Adipocyte (in vitro differentiated cells): ENCODE data around the gene P3H1.
"Not testable (repeated sequence)": the region's sequence is repeated elsewhere in the genome, so short reads cannot be mapped to it uniquely, and the experiment has no call there.

Experiments used
- DNase-seq: peaks from one replicate; pipeline ENCODE4 v3.0.0-alpha.2; 2015; ENCODE audit warnings: low read depth
- H3K27me3 ChIP-seq: replicated peaks from 2 replicates; pipeline ENCODE4 v1.7.0; 2013; ENCODE audit warnings: mild to moderate bottlenecking, low read length, moderate library complexity; ENCODE audit not compliant: control insufficient read depth, insufficient read depth
- H3K36me3 ChIP-seq: 2 replicates; pipeline ENCODE4 v1.7.0; 2013; ENCODE audit warnings: low read length, mild to moderate bottlenecking, moderate library complexity; ENCODE audit not compliant: control insufficient read depth, insufficient read depth, severe bottlenecking
- H3K4me1 ChIP-seq: 2 replicates; pipeline ENCODE4 v1.7.0; 2013; ENCODE audit warnings: mild to moderate bottlenecking, low read length, moderate library complexity; ENCODE audit not compliant: control insufficient read depth, insufficient read depth
- H3K4me3 ChIP-seq: 2 replicates; pipeline ENCODE4 v1.7.0; 2013; ENCODE audit warnings: mild to moderate bottlenecking, low read length, moderate library complexity
- H3K9ac ChIP-seq: 2 replicates; pipeline ENCODE4 v1.7.0; 2013; ENCODE audit warnings: mild to moderate bottlenecking, low read length, moderate library complexity
- H3K9me3 ChIP-seq: 2 replicates; pipeline ENCODE4 v1.7.0; 2013; ENCODE audit warnings: mild to moderate bottlenecking, low read length, moderate library complexity; ENCODE audit not compliant: control insufficient read depth

The P3H1 gene, protein sequence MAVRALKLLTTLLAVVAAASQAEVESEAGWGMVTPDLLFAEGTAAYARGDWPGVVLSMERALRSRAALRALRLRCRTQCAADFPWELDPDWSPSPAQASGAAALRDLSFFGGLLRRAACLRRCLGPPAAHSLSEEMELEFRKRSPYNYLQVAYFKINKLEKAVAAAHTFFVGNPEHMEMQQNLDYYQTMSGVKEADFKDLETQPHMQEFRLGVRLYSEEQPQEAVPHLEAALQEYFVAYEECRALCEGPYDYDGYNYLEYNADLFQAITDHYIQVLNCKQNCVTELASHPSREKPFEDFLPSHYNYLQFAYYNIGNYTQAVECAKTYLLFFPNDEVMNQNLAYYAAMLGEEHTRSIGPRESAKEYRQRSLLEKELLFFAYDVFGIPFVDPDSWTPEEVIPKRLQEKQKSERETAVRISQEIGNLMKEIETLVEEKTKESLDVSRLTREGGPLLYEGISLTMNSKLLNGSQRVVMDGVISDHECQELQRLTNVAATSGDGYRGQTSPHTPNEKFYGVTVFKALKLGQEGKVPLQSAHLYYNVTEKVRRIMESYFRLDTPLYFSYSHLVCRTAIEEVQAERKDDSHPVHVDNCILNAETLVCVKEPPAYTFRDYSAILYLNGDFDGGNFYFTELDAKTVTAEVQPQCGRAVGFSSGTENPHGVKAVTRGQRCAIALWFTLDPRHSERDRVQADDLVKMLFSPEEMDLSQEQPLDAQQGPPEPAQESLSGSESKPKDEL

DNA sequence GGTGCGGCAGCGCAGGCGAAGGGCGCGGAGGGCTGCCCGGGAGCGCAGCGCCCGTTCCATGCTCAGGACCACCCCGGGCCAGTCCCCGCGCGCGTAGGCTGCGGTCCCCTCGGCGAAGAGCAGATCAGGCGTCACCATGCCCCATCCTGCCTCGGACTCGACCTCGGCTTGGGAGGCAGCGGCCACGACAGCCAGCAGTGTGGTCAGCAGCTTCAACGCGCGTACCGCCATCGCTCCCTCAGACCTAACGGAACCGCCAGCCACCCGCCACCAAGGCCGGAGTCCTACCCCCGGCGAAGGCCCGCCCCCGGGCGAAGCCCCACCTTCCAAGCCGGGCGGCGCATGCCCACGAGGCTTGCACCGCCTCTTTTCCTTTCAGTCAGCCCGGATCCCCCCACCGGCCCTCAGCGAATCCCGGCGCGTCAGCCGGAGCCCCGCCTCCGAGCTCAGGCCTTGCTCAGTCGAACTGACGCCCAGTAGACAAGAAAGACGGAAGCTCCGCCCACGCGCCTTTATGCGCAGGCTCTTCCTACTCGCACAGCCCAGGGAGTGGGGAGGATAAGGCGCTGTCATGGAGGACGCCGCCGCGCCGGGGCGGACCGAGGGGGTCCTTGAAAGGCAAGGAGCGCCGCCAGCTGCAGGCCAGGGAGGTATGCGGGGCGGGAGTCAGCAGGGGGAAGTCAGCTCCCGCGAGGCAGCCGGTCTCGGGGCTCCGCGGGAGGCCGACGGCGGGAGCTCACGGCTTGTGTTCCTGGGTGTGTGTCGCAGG lies at the start of gene P3H1, which contains the start of gene C1orf50:
P3H1 (minus strand) TSS at position 288 of the 769 bp plus-strand sequence; CDS start at position 231, 57 bp downstream.
C1orf50 (plus strand) TSS at position 509 of the 769 bp plus-strand sequence; CDS start at position 572, 63 bp downstream.
- Histone ChIP-seq H3K9ac (peak within 1 kb of the TSS; percentile 96), H3K9me3 (no peaks in the 10 kb centered on the region), H3K27me3 (no peaks in the 10 kb centered on the region), H3K4me1 (peaks cover 16% of the 10 kb centered on the region), H3K36me3 (peaks cover 5% of the 10 kb centered on the region), H3K4me3 (peak within 1 kb of the TSS; percentile 88)
- peak; percentile 100 for DNase-seq

DNA sequence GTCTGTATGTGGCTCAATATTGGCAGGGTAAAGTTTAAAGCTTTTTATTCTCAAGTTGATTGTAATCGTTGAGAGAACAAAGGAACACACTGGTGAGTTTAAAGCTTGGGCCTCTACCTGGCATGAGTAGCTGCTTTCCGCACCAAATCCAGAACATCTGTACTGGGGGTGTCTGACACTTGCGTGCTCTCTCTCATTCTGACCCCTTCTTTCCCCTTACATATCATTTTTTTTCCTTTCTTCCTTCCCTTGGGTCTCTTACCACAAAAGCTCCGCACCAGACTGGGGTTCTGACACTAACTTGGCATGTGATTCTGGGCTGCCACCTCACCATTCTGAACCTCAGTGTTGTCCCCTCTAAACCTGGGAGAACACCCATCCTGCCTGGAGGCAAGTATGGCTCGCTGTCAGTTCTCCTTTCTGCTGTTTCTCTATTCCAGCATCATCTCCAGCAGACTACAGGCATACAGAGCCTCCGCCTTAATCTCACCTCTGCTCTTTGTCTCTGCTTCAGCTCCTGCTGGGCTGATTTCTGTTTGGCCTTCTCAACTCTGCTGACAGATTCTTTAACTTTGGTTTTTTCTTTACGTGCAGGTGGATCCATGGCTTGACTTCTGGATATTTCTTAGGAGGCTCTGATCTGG lies 49.2 kb upstream of the P3H1 start:
- no peaks in the 10 kb centered on the region for H3K9me3 ChIP-seq
- H3K4me3 ChIP-seq: peak overlapping the region; percentile 94
- peak; percentile 40 for DNase-seq
- peak overlapping the region; percentile 95 for H3K9ac ChIP-seq
- H3K4me1 ChIP-seq: peaks cover 21% of the 10 kb centered on the region
- no peaks in the 10 kb centered on the region for H3K27me3 ChIP-seq
- peaks cover 4% of the 10 kb centered on the region for H3K36me3 ChIP-seq

DNA sequence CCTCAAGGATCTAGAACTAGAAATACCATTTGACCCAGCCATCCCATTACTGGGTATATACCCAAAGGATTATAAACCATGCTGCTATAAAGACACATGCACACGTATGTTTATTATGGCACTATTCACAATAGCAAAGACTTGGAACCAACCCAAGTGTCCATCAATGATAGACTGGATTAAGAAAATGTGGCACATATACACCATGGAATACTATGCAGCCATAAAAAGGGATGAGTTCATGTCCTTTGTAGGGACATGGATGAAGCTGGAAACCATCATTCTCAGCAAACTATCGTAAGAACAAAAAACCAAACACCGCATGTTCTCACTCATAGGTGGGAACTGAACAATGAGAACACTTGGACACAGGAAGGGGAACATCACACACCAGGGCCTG lies 48.0 kb upstream of the P3H1 start:
- DNase-seq, H3K36me3 ChIP-seq: not testable (repeated sequence)

DNA sequence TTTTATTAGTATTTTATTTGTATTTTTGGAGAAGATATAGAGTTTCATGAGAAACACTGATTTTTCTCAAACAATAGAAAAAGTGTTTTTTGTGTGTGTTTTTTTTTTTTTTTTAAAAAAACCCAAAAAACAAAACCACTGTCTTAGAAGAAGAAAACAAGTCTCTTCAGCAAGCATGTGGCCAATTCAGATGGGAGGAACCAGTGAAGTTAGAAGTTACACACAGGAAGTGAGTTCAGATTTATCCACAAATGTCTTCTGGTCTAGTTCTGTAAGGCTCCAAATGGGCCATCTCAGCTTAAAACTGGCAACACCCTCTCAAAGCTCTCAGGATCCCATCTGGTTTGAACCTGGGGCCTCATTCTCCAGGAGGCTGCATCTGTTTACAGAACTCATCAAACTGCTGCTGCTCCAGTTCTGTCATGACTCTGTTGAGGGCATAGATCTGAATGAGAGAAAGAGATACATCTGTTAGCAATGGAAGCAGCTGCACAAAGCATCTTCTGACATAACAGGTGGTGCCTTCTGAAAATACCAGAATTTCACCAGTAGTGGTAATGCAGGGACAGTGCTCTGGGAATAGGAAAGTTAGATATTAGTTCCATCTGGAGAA lies 40.3 kb upstream of the P3H1 start:
- no peak for DNase-seq
- no peaks in the 10 kb centered on the region for H3K36me3 ChIP-seq

More for the DNA sequence above, 48.0 kb upstream of the P3H1 start:
- H3K27me3 ChIP-seq, H3K9me3 ChIP-seq, H3K9ac ChIP-seq, H3K4me3 ChIP-seq: not testable (repeated sequence)
- H3K4me1 ChIP-seq: peaks cover 21% of the 10 kb centered on the region

DNA sequence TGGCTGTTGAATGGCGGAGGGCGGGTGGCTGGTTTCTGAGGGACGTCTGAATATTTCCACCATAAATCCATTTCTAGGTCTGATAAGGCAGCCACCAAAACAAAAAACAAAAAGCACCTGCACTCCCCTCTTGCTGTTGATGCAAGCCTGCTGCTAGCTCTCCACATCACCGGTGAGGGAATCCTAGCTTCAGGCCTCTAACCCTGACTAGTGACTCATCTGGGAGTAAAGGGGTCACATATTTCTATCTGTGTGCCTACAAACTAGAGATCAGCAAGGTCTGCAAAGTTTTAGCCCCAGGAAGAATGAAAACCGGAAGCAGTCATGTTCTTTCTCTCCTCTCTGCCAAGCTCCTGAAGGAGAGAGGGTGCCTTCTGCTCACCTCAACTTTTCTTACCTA lies 39.8 kb upstream of the P3H1 start:
- DNase-seq: no peak
- no peaks in the 10 kb centered on the region for H3K27me3 ChIP-seq
- H3K4me3 ChIP-seq: no peak overlapping the region
- H3K36me3 ChIP-seq: no peaks in the 10 kb centered on the region
- peaks cover 15% of the 10 kb centered on the region for H3K4me1 ChIP-seq
- H3K9me3 ChIP-seq: no peaks in the 10 kb centered on the region
- H3K9ac ChIP-seq: no peak overlapping the region

More for the DNA sequence above, 40.3 kb upstream of the P3H1 start:
- no peak overlapping the region for H3K9ac ChIP-seq
- no peaks in the 10 kb centered on the region for H3K27me3 ChIP-seq
- no peak overlapping the region for H3K4me3 ChIP-seq
- no peaks in the 10 kb centered on the region for H3K9me3 ChIP-seq
- H3K4me1 ChIP-seq: peaks cover 15% of the 10 kb centered on the region

DNA sequence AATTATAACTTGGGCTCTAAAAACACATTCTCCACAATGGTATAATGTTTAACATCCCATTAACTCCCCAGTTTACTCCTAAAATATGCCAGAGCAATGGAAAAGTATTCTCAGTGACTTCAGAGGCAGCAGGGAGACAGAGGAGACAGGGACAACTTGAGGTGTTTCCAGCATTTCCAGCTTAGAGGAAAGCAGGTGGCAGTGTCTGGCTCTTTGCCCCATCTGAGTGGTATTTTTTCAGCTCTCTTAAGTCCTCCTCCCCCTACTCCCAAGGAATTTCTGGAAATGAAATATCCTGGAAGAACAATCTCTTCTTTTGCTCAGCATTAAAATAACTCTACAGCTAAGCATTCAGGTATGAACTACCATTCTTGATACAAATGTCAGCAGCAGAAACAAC lies 39.3 kb upstream of the P3H1 start:
- no peak overlapping the region for H3K9ac ChIP-seq
- no peak for DNase-seq
- H3K9me3 ChIP-seq: no peaks in the 10 kb centered on the region
- no peaks in the 10 kb centered on the region for H3K27me3 ChIP-seq
- H3K36me3 ChIP-seq: no peaks in the 10 kb centered on the region
- H3K4me3 ChIP-seq: no peak overlapping the region
- H3K4me1 ChIP-seq: peaks cover 18% of the 10 kb centered on the region

DNA sequence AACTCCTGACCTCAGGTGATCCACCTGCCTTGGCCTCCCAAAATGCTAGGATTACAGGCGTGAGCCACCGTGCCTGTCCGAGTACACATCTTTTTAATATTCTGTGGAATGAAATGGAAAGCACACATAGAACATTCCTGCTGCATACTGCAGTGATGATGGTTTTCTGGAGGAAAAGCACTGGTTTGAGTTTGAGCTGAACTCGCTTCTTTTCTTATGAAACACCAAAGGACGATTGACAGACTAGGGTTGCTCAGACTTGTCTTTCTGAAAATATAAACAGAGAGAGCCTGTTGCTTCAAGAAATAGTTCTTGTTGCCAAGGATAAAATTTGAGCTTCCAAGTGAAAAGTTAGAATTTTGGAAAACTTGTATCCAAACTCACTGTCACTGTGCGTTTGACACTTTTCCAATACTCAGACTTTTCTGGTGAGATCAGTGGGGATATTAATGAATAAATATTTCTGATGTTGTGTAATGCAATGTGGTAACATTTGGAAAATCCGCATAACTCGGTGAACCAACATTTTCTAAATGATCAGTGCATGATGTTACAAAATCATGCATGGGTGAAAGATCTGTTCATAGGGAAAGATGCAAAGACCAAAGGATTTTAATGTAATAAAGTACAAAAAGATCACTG lies 35.1 kb upstream of the P3H1 start:
- H3K9ac ChIP-seq: peak overlapping the region; percentile 62
- H3K27me3 ChIP-seq: no peaks in the 10 kb centered on the region
- no peaks in the 10 kb centered on the region for H3K36me3 ChIP-seq
- peak overlapping the region; percentile 56 for H3K4me3 ChIP-seq
- DNase-seq: no peak
- no peaks in the 10 kb centered on the region for H3K9me3 ChIP-seq
- H3K4me1 ChIP-seq: peaks cover 27% of the 10 kb centered on the region

DNA sequence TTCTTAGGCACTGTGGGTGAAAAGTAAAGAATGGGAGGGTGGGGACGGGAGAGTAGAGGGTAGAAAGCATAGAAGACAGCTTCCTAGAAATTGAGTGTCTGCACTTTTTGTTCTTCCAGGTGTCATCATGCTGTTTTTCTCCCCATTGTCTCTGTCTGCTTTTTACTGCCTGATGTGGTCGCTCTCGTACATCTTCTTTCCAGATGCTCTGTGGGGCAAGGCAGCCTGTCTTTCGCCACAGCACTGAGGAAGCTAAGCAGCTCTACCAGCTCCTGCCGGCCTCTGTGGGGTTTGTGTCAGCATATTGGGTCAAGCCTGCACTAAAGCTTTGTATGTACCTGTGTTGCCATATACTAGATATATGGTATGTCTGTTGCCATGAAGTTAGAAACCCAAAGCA lies 31.2 kb upstream of the P3H1 start:
- Histone ChIP-seq H3K4me3 (no peak overlapping the region), H3K9ac (no peak overlapping the region), H3K4me1 (peaks cover 33% of the 10 kb centered on the region), H3K36me3 (no peaks in the 10 kb centered on the region), H3K27me3 (no peaks in the 10 kb centered on the region), H3K9me3 (no peaks in the 10 kb centered on the region)
- DNase-seq: no peak

DNA sequence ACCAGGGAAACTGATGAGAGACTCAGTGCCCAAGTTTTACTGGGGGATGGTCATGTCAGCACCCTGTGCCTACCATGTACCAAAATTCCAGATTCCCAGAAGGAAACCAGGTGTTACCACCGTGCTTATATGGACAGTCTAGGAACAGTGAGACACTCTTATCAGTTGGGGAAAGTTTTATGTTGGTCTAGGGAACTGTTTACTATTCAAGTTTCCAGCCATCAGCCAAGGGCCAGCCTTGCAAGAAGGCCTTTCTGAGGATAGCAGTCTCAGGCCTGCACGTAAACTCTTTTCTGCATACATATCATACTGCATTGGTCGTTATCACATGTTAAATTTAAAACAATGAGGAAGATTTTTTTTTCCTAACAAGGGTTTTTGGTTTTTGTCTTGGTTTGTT lies 30.6 kb upstream of the P3H1 start:
- Histone ChIP-seq H3K4me1 (peaks cover 28% of the 10 kb centered on the region), H3K9ac (no peak overlapping the region), H3K36me3 (no peaks in the 10 kb centered on the region), H3K27me3 (no peaks in the 10 kb centered on the region), H3K4me3 (no peak overlapping the region), H3K9me3 (no peaks in the 10 kb centered on the region)
- DNase-seq: no peak

DNA sequence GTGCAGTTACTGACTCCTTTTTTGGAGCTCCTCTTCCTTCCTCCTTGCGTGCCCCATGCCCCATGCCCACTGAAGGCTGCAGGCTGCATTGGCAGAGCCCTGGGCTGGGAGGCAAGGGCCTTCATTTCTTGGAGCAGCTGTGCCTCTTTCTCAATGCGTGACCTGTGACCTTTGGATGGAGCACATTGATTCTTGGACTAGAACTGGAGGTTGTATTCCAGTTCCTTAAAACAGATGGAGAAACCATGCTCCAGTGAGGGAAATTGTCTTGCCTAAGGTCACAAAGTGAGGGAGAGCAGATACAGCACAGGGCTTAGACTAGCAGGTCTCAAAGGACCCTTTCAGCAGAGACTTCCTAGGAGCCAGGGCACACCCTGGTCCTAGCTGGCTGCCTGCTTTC lies 27.0 kb upstream of the P3H1 start:
- Histone ChIP-seq H3K4me3 (no peak overlapping the region), H3K4me1 (peaks cover 26% of the 10 kb centered on the region), H3K27me3 (no peaks in the 10 kb centered on the region), H3K36me3 (no peaks in the 10 kb centered on the region), H3K9ac (no peak overlapping the region), H3K9me3 (no peaks in the 10 kb centered on the region)
- DNase-seq: no peak
